H1 (cell line): ENCODE measurements around the gene OPRD1. TPM values are rescaled to one million over a fixed set of nuclear protein-coding genes. Genes with fewer than 3 reads are reported as not detected.

Source experiments
- CTCF ChIA-PET: fragments of 300-600 bp; sonication (Branson Sonifier 250); formaldehyde crosslinking; loops from one replicate; lab custom pipeline; 2021; ENCODE audit not compliant: partially characterized antibody; lab: Charles Lee
- POLR2A ChIA-PET: fragments of 300-600 bp; sonication (Branson Sonifier 250); formaldehyde crosslinking; loops from one replicate; lab custom pipeline; 2021; ENCODE audit warnings: inconsistent platforms; ENCODE audit not compliant: partially characterized antibody; lab: Charles Lee
- DNase-seq, 2 experiments: peaks; one replicate each; pipeline versions ENCODE4 v3.0.0 to v3.0.0-alpha.2; 2010 to 2022; ENCODE audit warnings: low spot score in 2 of 2, low read depth in 1 of 2, mixed read lengths in 1 of 2
- FAIRE-seq: peaks from 2 replicates; lab custom pipeline; 2011; peaks lifted over from hg19 to GRCh38; lab: Jason Lieb, UNC
- H2AFZ ChIP-seq: 2 replicates; pipeline ENCODE4 v1.8.1; 2012; ENCODE audit warnings: low read length, inconsistent platforms
- H2AK5ac ChIP-seq: 2 replicates; pipeline ENCODE4 v1.6.1; 2013; ENCODE audit warnings: low read depth, low read length
- H2BK120ac ChIP-seq: replicated peaks from 2 replicates; pipeline ENCODE3; 2013; ENCODE audit warnings: low read depth, low read length, inconsistent platforms
- H2BK12ac ChIP-seq: 2 replicates; pipeline ENCODE4 v1.6.1; 2013; ENCODE audit warnings: low read depth, low read length
- H2BK15ac ChIP-seq: 2 replicates; pipeline ENCODE4 v1.6.1; 2013; ENCODE audit warnings: low read length
- H2BK20ac ChIP-seq: 2 replicates; pipeline ENCODE4 v1.6.1; 2013; ENCODE audit warnings: low read length
- H2BK5ac ChIP-seq: 2 replicates; pipeline ENCODE4 v1.6.1; 2013; ENCODE audit warnings: low read depth, low read length
- H3K14ac ChIP-seq: 2 replicates; pipeline ENCODE4 v1.6.1; 2013; ENCODE audit warnings: inconsistent platforms; ENCODE audit not compliant: insufficient read length
- H3K18ac ChIP-seq: 2 replicates; pipeline ENCODE4 v1.6.1; 2013; ENCODE audit warnings: low read length; ENCODE audit errors: extremely low read depth
- H3K23ac ChIP-seq: 2 replicates; pipeline ENCODE4 v1.6.1; 2013; ENCODE audit warnings: inconsistent platforms; ENCODE audit not compliant: insufficient read length
- H3K23me2 ChIP-seq: 2 replicates; pipeline ENCODE4 v1.6.1; 2013; ENCODE audit warnings: low read depth, low read length
- H3K27ac ChIP-seq: 2 replicates; pipeline ENCODE4 v1.6.1; 2011; ENCODE audit warnings: low read depth, low read length, inconsistent platforms
- H3K27me3 ChIP-seq, 4 experiments: replicated peaks in 1 of 4; 1 replicate in 1 of 4; 2 replicates in 3 of 4; pipeline versions ENCODE4 v1.6.1 to v1.8.1; 2011 to 2013; ENCODE audit warnings: low read length in 3 of 4, mild to moderate bottlenecking in 3 of 4, inconsistent platforms in 2 of 4, mixed read lengths in 2 of 4, moderate library complexity in 1 of 4; ENCODE audit not compliant: control insufficient read depth in 3 of 4, insufficient read depth in 3 of 4; ENCODE audit errors: extremely low read depth in 1 of 4
- H3K36me3 ChIP-seq, 4 experiments: 2 replicates each; pipeline versions ENCODE4 v1.6.1 to v1.8.1; 2011 to 2013; ENCODE audit warnings: mild to moderate bottlenecking in 4 of 4, low read length in 3 of 4, moderate library complexity in 2 of 4, control low read depth in 1 of 4, inconsistent platforms in 1 of 4; ENCODE audit not compliant: insufficient read depth in 4 of 4, control insufficient read depth in 2 of 4
- H3K4ac ChIP-seq: replicated peaks from 2 replicates; pipeline ENCODE3; 2013; ENCODE audit warnings: low read length, low read depth, mixed read lengths, inconsistent platforms; ENCODE audit not compliant: insufficient read length
- H3K4me1 ChIP-seq, 4 experiments: replicated peaks in 1 of 4; 1 replicate in 1 of 4; 2 replicates in 3 of 4; pipeline versions ENCODE4 v1.6.1 to v1.8.1; 2011 to 2013; ENCODE audit warnings: low read length in 3 of 4, inconsistent platforms in 2 of 4, mixed read lengths in 1 of 4; ENCODE audit not compliant: insufficient read depth in 4 of 4, control insufficient read depth in 3 of 4
- H3K4me2 ChIP-seq, 2 experiments: 2 replicates each; pipeline versions ENCODE4 v1.6.1 to v1.8.1; 2011 to 2013; ENCODE audit warnings: low read depth in 2 of 2, low read length in 2 of 2, control low read depth in 1 of 2, inconsistent platforms in 1 of 2, mild to moderate bottlenecking in 1 of 2; ENCODE audit not compliant: insufficient read depth in 1 of 2
- H3K4me3 ChIP-seq, 4 experiments: fragments of 200-600, 300-600 bp in 1 of 4; sonication (generic), shearing (Covaris generic), sonication (Bioruptor Twin) in 1 of 4; 2 replicates each; pipeline versions ENCODE4 v1.5.1 to v1.8.1; 2011 to 2016; ENCODE audit warnings: low read length in 4 of 4, low read depth in 3 of 4, control low read depth in 2 of 4, inconsistent platforms in 2 of 4, mild to moderate bottlenecking in 2 of 4, mixed read lengths in 1 of 4, moderate library complexity in 1 of 4; ENCODE audit not compliant: insufficient read depth in 2 of 4; ENCODE audit errors: extremely low read depth in 1 of 4
- H3K56ac ChIP-seq: replicated peaks from 2 replicates; pipeline ENCODE3; 2013; ENCODE audit warnings: low read depth, mild to moderate bottlenecking, mixed read lengths, low read length, inconsistent platforms; ENCODE audit not compliant: insufficient read length
- H3K79me1 ChIP-seq: 2 replicates; pipeline ENCODE4 v1.6.1; 2013; ENCODE audit warnings: low read depth, low read length, control low read depth
- H3K79me2 ChIP-seq, 2 experiments: 2 replicates each; pipeline versions ENCODE4 v1.6.1 to v1.8.1; 2012 to 2013; ENCODE audit warnings: low read length in 2 of 2, mild to moderate bottlenecking in 2 of 2, inconsistent platforms in 1 of 2; ENCODE audit not compliant: insufficient read depth in 2 of 2, control insufficient read depth in 1 of 2
- H3K9ac ChIP-seq, 4 experiments: replicated peaks in 1 of 4; 1 replicate in 1 of 4; 2 replicates in 3 of 4; pipeline versions ENCODE4 v1.6.1 to v1.8.1; 2011 to 2013; ENCODE audit warnings: low read depth in 3 of 4, low read length in 3 of 4, control low read depth in 2 of 4, mild to moderate bottlenecking in 2 of 4, moderate library complexity in 2 of 4, inconsistent platforms in 1 of 4; ENCODE audit errors: extremely low read depth in 1 of 4
- H3K9me3 ChIP-seq, 2 experiments: 2 replicates each; pipeline versions ENCODE4 v1.6.1 to v1.8.1; 2012 to 2013; ENCODE audit warnings: mild to moderate bottlenecking in 2 of 2, moderate library complexity in 2 of 2, control low read depth in 1 of 2, inconsistent platforms in 1 of 2, low read depth in 1 of 2, low read length in 1 of 2, mixed read lengths in 1 of 2; ENCODE audit not compliant: insufficient read depth in 2 of 2
- H4K20me1 ChIP-seq, 2 experiments: replicated peaks in 1 of 2; 2 replicates each; pipeline versions ENCODE3 to v1.8.1; 2011 to 2013; ENCODE audit warnings: inconsistent platforms in 2 of 2, low read length in 2 of 2, mild to moderate bottlenecking in 1 of 2; ENCODE audit not compliant: insufficient read depth in 2 of 2, control insufficient read depth in 1 of 2
- H4K5ac ChIP-seq: 2 replicates; pipeline ENCODE4 v1.6.1; 2013; ENCODE audit warnings: low read length, low read depth, mixed read lengths, inconsistent platforms; ENCODE audit not compliant: insufficient read length
- H4K8ac ChIP-seq: 2 replicates; pipeline ENCODE4 v1.8.0; 2013; ENCODE audit warnings: mild to moderate bottlenecking, moderate library complexity, low read length, inconsistent platforms; ENCODE audit not compliant: insufficient read depth; ENCODE audit errors: extremely low read depth
- H4K91ac ChIP-seq: replicated peaks from 2 replicates; pipeline ENCODE3; 2013; ENCODE audit warnings: low read length, mixed read lengths, inconsistent platforms; ENCODE audit not compliant: insufficient read length
- ASH2L ChIP-seq: fragments of 200-600, 300-600 bp; sonication (generic); IDR thresholded peaks from one replicate; pipeline ENCODE4 v1.7.1; 2017; ENCODE audit warnings: low read length
- BCL11A ChIP-seq, 2 experiments: IDR thresholded peaks; one replicate each; pipeline ENCODE4 v1.6.1; 2011; ENCODE audit warnings: low read depth in 2 of 2, low read length in 2 of 2, mild to moderate bottlenecking in 2 of 2
- CHD2 ChIP-seq: IDR thresholded peaks from 2 replicates; pipeline ENCODE4 v1.6.1; 2012; ENCODE audit warnings: low read length, improper control_type of control experiment
- CREB1 ChIP-seq: IDR thresholded peaks from 2 replicates; pipeline ENCODE4 v1.6.1; 2012; ENCODE audit warnings: inconsistent platforms
- GABPA ChIP-seq: IDR thresholded peaks from 2 replicates; pipeline ENCODE4 v1.6.1; 2011; ENCODE audit warnings: mild to moderate bottlenecking, low read length, moderate library complexity, borderline replicate concordance; ENCODE audit not compliant: insufficient read depth
- GTF2F1 ChIP-seq: IDR thresholded peaks from 2 replicates; pipeline ENCODE4 v1.6.1; 2012; ENCODE audit warnings: low read depth, low read length, improper control_type of control experiment, borderline replicate concordance
- HDAC6 ChIP-seq: IDR thresholded peaks from one replicate; pipeline ENCODE4 v1.7.1; 2012; ENCODE audit warnings: low read depth, mild to moderate bottlenecking, inconsistent platforms, low read length, moderate library complexity
- KDM1A ChIP-seq: fragments of 200-600, 300-600 bp; sonication (generic); IDR thresholded peaks from 2 replicates; pipeline ENCODE4 v1.7.1; 2016; ENCODE audit warnings: mild to moderate bottlenecking, low read length, borderline replicate concordance
- POLR2A ChIP-seq, 2 experiments: IDR thresholded peaks; 1 replicate in 1 of 2; 2 replicates in 1 of 2; pipeline ENCODE4 v1.6.1; 2011; ENCODE audit warnings: low read depth in 2 of 2, low read length in 2 of 2, mild to moderate bottlenecking in 2 of 2; ENCODE audit errors: control extremely low read depth in 1 of 2
- POU5F1 ChIP-seq: IDR thresholded peaks from 2 replicates; pipeline ENCODE4 v1.6.1; 2011; ENCODE audit warnings: low read depth, mild to moderate bottlenecking, low read length, moderate library complexity
- RAD21 ChIP-seq, 2 experiments: IDR thresholded peaks in 1 of 2; conservative IDR thresholded peaks in 1 of 2; 2 replicates each; pipeline ENCODE4 v1.6.1; 2011; ENCODE audit warnings: low read depth in 2 of 2, low read length in 2 of 2, improper control_type of control experiment in 1 of 2, inconsistent platforms in 1 of 2, mild to moderate bottlenecking in 1 of 2, moderate library complexity in 1 of 2
- RBBP5 ChIP-seq: IDR thresholded peaks from 2 replicates; pipeline ENCODE4 v1.7.1; 2012; ENCODE audit warnings: low read depth, mild to moderate bottlenecking, inconsistent platforms, low read length, moderate library complexity, borderline replicate concordance
- SUZ12 ChIP-seq: fragments of 200-600 bp; sonication (generic); IDR thresholded peaks from 2 replicates; pipeline ENCODE4 v1.6.1; 2012; ENCODE audit warnings: mild to moderate bottlenecking, inconsistent platforms, low read length, moderate library complexity, mixed read lengths
- WGBS, 2 experiments: shearing (Covaris generic) in 1 of 2; methylation state at CpG; one replicate each; pipeline versions ENCODE4 v1.1.6 to v1.1.7; 2013 to 2015; ENCODE audit warnings: low lambda C conversion rate in 2 of 2, mixed read lengths in 2 of 2, inconsistent platforms in 1 of 2, low coverage in 1 of 2, missing lambda C conversion rate in 1 of 2; ENCODE audit not compliant: insufficient replicate concordance in 2 of 2, insufficient coverage in 1 of 2, insufficient read length in 1 of 2; ENCODE audit errors: extremely low coverage in 1 of 2, missing lambda C conversion rate in 1 of 2; 5-methylcytosine and 5-hydroxymethylcytosine counted together
- polyA plus RNA-seq, 7 experiments: library from polyadenylated mRNA; depleted of rRNA in 3 of 7; stranded (reverse) in 5 of 7; unstranded in 2 of 7; fragments of >200 nt in 5 of 7; fragments of 200-250 nt in 2 of 7; gene quantifications; 1 replicate in 5 of 7; 2 replicates in 1 of 7; 4 replicates in 1 of 7; pipeline versions ENCODE4 v1.2.1 to v1.2.3, GENCODE V29; 2011 to 2013; ENCODE audit warnings: missing spikeins in 2 of 7, mixed read lengths in 2 of 7
- total RNA-seq: library from RNA; stranded (reverse); fragmentation: NEBNext Ultra II Directional; extraction: Animal tissue kit (Norgen Biotek cat#: 25700); gene quantifications from 2 replicates; pipeline ENCODE4 v1.2.1, GENCODE V29; 2021

Gene OPRD1
- total and polyA plus RNA-seq, 2 of the 8 experiments (the other 6 are each of a cell fraction or from before 2014, with no cell fraction given), result 2.6 to 3.7 TPM

- Histone ChIP-seq H4K5ac (no peak overlapping the region), H3K79me1 (no peaks in the 10 kb centered on the region), H3K27me3 (no peaks in the 10 kb centered on the region), H2AK5ac (no peak overlapping the region), H3K27ac (no peak overlapping the region), H2BK120ac (no peak overlapping the region), H2BK12ac (no peak overlapping the region), H3K4me1 (peaks cover 0 to 3% (median 3%) of the 10 kb centered on the region in 4 experiments; a peak in 5 of 7 replicates), H3K14ac (no peak overlapping the region), H4K20me1 (no peaks in the 10 kb centered on the region)
- DNase-seq, result no peak
- TF ChIP-seq BCL11A (IDR thresholded peaks at IDR 0.05; ENCODE audit: low read depth in 2 of 2, low read length in 2 of 2) (no peak), GABPA (no peak), ASH2L (no peak), POLR2A (IDR thresholded peaks at IDR 0.05; ENCODE audit: control extremely low read depth in 1 of 2, low read depth in 2 of 2, low read length in 2 of 2) (no peak), RBBP5 (no peak), CHD2 (no peak), GTF2F1 (no peak), CREB1 (no peak), SUZ12 (no peak), RAD21 (IDR thresholded peaks at IDR 0.05 in 1 of 2, conservative IDR thresholded peaks at IDR 0.05 in 1 of 2; ENCODE audit: low read depth in 2 of 2, low read length in 2 of 2) (no peak), POU5F1 (no peak), KDM1A (no peak), HDAC6 (no peak)
- TF ChIP-seq, all 59 proteins: peak for 0
- Histone ChIP-seq H3K4ac (no peak overlapping the region), H2AFZ (no peak overlapping the region), H3K23ac (no peak overlapping the region), H3K79me2 (no peaks in the 10 kb centered on the region), H2BK15ac (no peak overlapping the region; the same call in 1 of the 2 replicates), H2BK5ac (no peak overlapping the region), H3K23me2 (no peaks in the 10 kb centered on the region), H3K4me2 (no peak overlapping the region), H3K56ac (no peak overlapping the region), H3K4me3 (no peak overlapping the region), H3K9ac (no peak overlapping the region), H4K91ac (no peak overlapping the region), H3K36me3 (no peaks in the 10 kb centered on the region), H3K18ac (no peak overlapping the region), H3K9me3 (peaks cover 0 to 2% of the 10 kb centered on the region in 2 experiments; a peak in 2 of 4 replicates), H2BK20ac (no peak overlapping the region), H4K8ac (no peak overlapping the region; the same call in 1 of the 2 replicates)
- 96% methylated on average over 6 of the region's 6 CpGs; no CpG with 5 or more reads in 1 of the 2 experiments for WGBS, 2 experiments
- FAIRE-seq, result no peak
- CTCF ChIA-PET, result interaction anchor here (0.6 to 2.0 kb wide), 5 partner anchors 11 to 161 kb away, joined by 3 to 6 read pairs (median 4); no protein-coding TSS in a partner anchor
- POLR2A ChIA-PET, result interaction anchor here (1.8 kb wide), 1 partner anchor 12 kb away, joined by 6 read pairs; no protein-coding TSS in a partner anchor
Measured at GRCh38 chr1:28801461-28801860, 10.5 kb upstream of the OPRD1 start.
